T-cell (primary cell): ENCODE measurements around the gene C22orf39. TPM values are rescaled to one million over a fixed set of nuclear protein-coding genes. Genes with fewer than 3 reads are reported as not detected.

Experiments
- ATAC-seq, 4 experiments: fragments of 200-7000 bp in 3 of 4; fragments of 150-1000 bp in 1 of 4; cut with Tn5 transposase; replicated peaks in 1 of 4; 1 replicate in 3 of 4; 2 replicates in 1 of 4; pipeline ENCODE4 v1.10.0; 2021; ENCODE audit warnings: moderate library complexity in 3 of 4, mild to moderate bottlenecking in 2 of 4, moderate number of reproducible peaks in 1 of 4
- CTCF ChIA-PET, 2 donors: fragments of 300-600 bp; sonication (Branson Sonifier 250); formaldehyde crosslinking; loops; one replicate each; lab custom pipeline; 2022; ENCODE audit warnings: antibody characterized with exemption in 2 of 2; lab: Charles Lee
- POLR2A ChIA-PET, 2 donors: fragments of 300-600 bp; sonication (Branson Sonifier 250); formaldehyde crosslinking; loops; one replicate each; lab custom pipeline; 2022; ENCODE audit warnings: antibody characterized with exemption in 2 of 2; lab: Charles Lee
- DNase-seq, 35 experiments: peaks; one replicate each; pipeline versions ENCODE4 v3.0.0 to v3.0.0-alpha.2; 2013 to 2023
- H3K27ac ChIP-seq: one replicate; pipeline ENCODE4 v1.5.1; 2013; ENCODE audit warnings: low read length
- H3K27me3 ChIP-seq, 2 experiments: replicated peaks in 1 of 2; 1 replicate in 1 of 2; 2 replicates in 1 of 2; pipeline versions ENCODE4 v1.6.1 to v1.7.0; 2013; ENCODE audit warnings: low read length in 1 of 2, mixed read lengths in 1 of 2; ENCODE audit not compliant: control insufficient read depth in 2 of 2, insufficient read depth in 2 of 2; ENCODE audit errors: extremely low read depth in 1 of 2
- H3K36me3 ChIP-seq, 2 donors: 1 replicate in 1 of 2; 2 replicates in 1 of 2; pipeline versions ENCODE4 v1.6.1 to v1.7.0; 2013; ENCODE audit warnings: low read length in 1 of 2; ENCODE audit not compliant: control insufficient read depth in 2 of 2, insufficient read depth in 1 of 2; ENCODE audit errors: extremely low read depth in 1 of 2
- H3K4me1 ChIP-seq, 2 experiments: 1 replicate in 1 of 2; 2 replicates in 1 of 2; pipeline versions ENCODE4 v1.6.1 to v1.7.0; 2013; ENCODE audit warnings: low read length in 2 of 2, mixed read lengths in 1 of 2; ENCODE audit not compliant: insufficient read depth in 2 of 2, control insufficient read depth in 1 of 2; ENCODE audit errors: extremely low read depth in 1 of 2
- H3K4me3 ChIP-seq, 2 donors: 1 replicate in 1 of 2; 2 replicates in 1 of 2; pipeline versions ENCODE4 v1.5.1 to v1.7.0; 2013; ENCODE audit warnings: mild to moderate bottlenecking in 2 of 2, low read length in 1 of 2, moderate library complexity in 1 of 2; ENCODE audit not compliant: control insufficient read depth in 1 of 2; ENCODE audit errors: extremely low read depth in 1 of 2
- H3K9me3 ChIP-seq: 2 replicates; pipeline ENCODE4 v1.7.0; 2013
- H3K27ac Mint-ChIP-seq, 2 donors: one replicate each; pipeline ENCODE4 v1.8.0; 2020 to 2021; ENCODE audit warnings: mild to moderate bottlenecking in 2 of 2, mixed read lengths in 2 of 2
- H3K27me3 Mint-ChIP-seq, 2 donors: one replicate each; pipeline ENCODE4 v1.8.0; 2021 to 2022; ENCODE audit warnings: mixed read lengths in 2 of 2
- H3K36me3 Mint-ChIP-seq: one replicate; pipeline ENCODE4 v1.8.0; 2021; ENCODE audit warnings: mixed read lengths
- H3K4me1 Mint-ChIP-seq, 3 donors: one replicate each; pipeline ENCODE4 v1.8.0; 2020 to 2022; ENCODE audit warnings: mixed read lengths in 3 of 3, mild to moderate bottlenecking in 1 of 3
- H3K4me3 Mint-ChIP-seq, 3 donors: one replicate each; pipeline ENCODE4 v1.8.0; 2020 to 2022; ENCODE audit warnings: mild to moderate bottlenecking in 3 of 3, mixed read lengths in 3 of 3, moderate library complexity in 3 of 3
- H3K9me3 Mint-ChIP-seq, 3 donors: one replicate each; pipeline ENCODE4 v1.8.0; 2020 to 2022; ENCODE audit warnings: mixed read lengths in 3 of 3
- WGBS: methylation state at CpG from one replicate; pipeline ENCODE4 v1.1.5; 2013; ENCODE audit warnings: missing lambda C conversion rate; ENCODE audit not compliant: insufficient coverage; 5-methylcytosine and 5-hydroxymethylcytosine counted together
- total RNA-seq, 35 experiments: library from RNA in 6 of 35; stranded (reverse) in 6 of 35; fragments of 120-200 nt in 1 of 35; gene quantifications; one replicate each; pipeline versions ENCODE4 v1.2.1 to v1.2.4 and lab custom pipeline; 2013 to 2026

C22orf39 gene
- total RNA-seq, 5 donors from 2014 or later (not counting 1 experiment from before 2014, with no cell fraction given), result 34.5 to 41.3 (median 40.9) TPM

GRCh38 chr22:19472233-19472632, 24.7 kb upstream of the C22orf39 start:
- H3K27me3 ChIP-seq, result no peaks in the 10 kb centered on the region
- no peaks in the 10 kb centered on the region for H3K9me3 Mint-ChIP-seq
- DNase-seq, result no peak
- no peak overlapping the region for H3K4me3 Mint-ChIP-seq
- H3K9me3 ChIP-seq, result no peaks in the 10 kb centered on the region
- no peak for ATAC-seq
- no peak overlapping the region for H3K27ac Mint-ChIP-seq
- POLR2A ChIA-PET, result interaction anchor here in 1 of 2 donors (0.5 to 0.6 kb wide), 2 partner anchors 64 to 359 kb away, joined by 3 read pairs; no protein-coding TSS in a partner anchor
- 98% methylated on average over 7 of the region's 8 CpGs for WGBS
- CTCF ChIA-PET, result interaction anchor here in 1 of 2 donors (1.2 kb wide), 1 partner anchor 158 kb away, joined by 3 read pairs; no protein-coding TSS in a partner anchor
- H3K27ac ChIP-seq, result no peak overlapping the region
- H3K36me3 ChIP-seq, result peaks cover 45 to 83% of the 10 kb centered on the region in 2 donors
- H3K4me1 Mint-ChIP-seq, result peaks cover 18 to 34% (median 22%) of the 10 kb centered on the region in 3 donors
- no peak overlapping the region for H3K4me3 ChIP-seq
- peaks cover 60% of the 10 kb centered on the region for H3K36me3 Mint-ChIP-seq
- peaks cover under 1 to 3% of the 10 kb centered on the region in 2 experiments for H3K4me1 ChIP-seq
- no peaks in the 10 kb centered on the region for H3K27me3 Mint-ChIP-seq

DNA sequence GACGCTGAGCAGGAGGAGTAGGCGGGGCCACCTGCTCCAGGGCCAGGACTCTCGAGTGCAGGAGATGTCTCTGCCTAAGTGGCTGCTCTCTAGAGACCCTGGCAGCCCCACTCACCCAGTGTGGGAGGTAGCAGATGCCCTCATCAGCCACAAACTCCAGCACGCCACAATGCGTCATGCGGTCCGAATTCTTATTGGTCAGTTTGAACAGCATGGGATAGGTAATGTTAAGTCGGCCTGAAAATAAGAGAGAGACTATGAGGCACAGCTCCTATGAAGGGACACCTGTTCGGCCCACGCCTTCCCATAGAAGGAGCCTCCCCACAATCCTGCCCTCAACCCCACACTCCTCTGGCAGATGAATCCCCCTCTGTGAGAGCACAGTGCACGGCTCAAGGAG, 24.1 kb upstream of the C22orf39 start:
- peaks cover 0 to 3% of the 10 kb centered on the region in 2 experiments for H3K4me1 ChIP-seq
- no peak for ATAC-seq
- no peaks in the 10 kb centered on the region for H3K9me3 ChIP-seq
- H3K36me3 ChIP-seq, result peaks cover 45 to 89% of the 10 kb centered on the region in 2 donors
- no peak overlapping the region for H3K27ac ChIP-seq
- Mint-ChIP-seq H3K36me3 (peaks cover 61% of the 10 kb centered on the region), H3K27ac (no peak overlapping the region), H3K4me3 (no peak overlapping the region), H3K27me3 (no peaks in the 10 kb centered on the region), H3K9me3 (no peaks in the 10 kb centered on the region), H3K4me1 (peaks cover 15 to 31% (median 18%) of the 10 kb centered on the region in 3 donors)
- ChIA-PET POLR2A (interaction anchor here in 1 of 2 donors (0.6 kb wide), 1 partner anchor 359 kb away, joined by 3 read pairs; no protein-coding TSS in a partner anchor), CTCF (no interaction called here)
- H3K4me3 ChIP-seq, result no peak overlapping the region
- DNase-seq, result no peak
- H3K27me3 ChIP-seq, result no peaks in the 10 kb centered on the region
- 95% methylated on average over 5 of the region's 11 CpGs for WGBS

GRCh38 chr22:19470010-19470409, 22.5 kb upstream of the C22orf39 start:
- Mint-ChIP-seq H3K4me1 (peaks cover 3 to 18% (median 5%) of the 10 kb centered on the region in 3 donors), H3K27ac (no peak overlapping the region), H3K4me3 (no peak overlapping the region), H3K36me3 (peaks cover 65% of the 10 kb centered on the region), H3K9me3 (no peaks in the 10 kb centered on the region), H3K27me3 (no peaks in the 10 kb centered on the region)
- Histone ChIP-seq H3K27me3 (no peaks in the 10 kb centered on the region), H3K27ac (no peak overlapping the region), H3K36me3 (peaks cover 38 to 95% of the 10 kb centered on the region in 2 donors), H3K4me3 (no peak overlapping the region), H3K4me1 (peaks cover 0 to 3% of the 10 kb centered on the region in 2 experiments), H3K9me3 (no peaks in the 10 kb centered on the region)
- ChIA-PET CTCF (no interaction called here), POLR2A (no interaction called here)
- DNase-seq (no peak), ATAC-seq (no peak)
- 100% methylated on average over 2 of the region's 2 CpGs for WGBS

DNA sequence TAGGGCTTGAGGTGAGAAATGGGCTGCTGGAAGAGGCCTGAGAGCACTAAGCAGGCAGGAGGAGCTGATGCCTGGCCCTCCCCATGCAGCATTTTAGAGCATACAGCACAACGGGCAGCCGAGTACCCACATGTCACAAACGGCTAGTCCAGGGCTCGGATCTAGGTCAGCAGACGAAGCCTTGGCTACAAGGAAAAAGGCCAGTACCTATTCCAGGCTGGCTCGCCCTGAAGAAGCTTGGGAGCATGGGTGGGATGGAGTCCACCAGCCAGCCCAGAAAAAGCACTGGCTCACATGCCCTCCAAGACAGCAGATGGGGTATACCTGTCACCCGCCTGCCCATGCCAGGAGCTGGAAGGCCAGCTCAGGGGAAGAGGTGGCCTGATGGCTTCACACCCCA, 21.9 kb upstream of the C22orf39 start:
- no peak overlapping the region for H3K27ac Mint-ChIP-seq
- ATAC-seq, result no peak
- DNase-seq, result no peak
- peaks cover 3 to 18% (median 7%) of the 10 kb centered on the region in 3 donors for H3K4me1 Mint-ChIP-seq
- no peaks in the 10 kb centered on the region for H3K9me3 Mint-ChIP-seq
- 96% methylated on average over 7 of the region's 7 CpGs for WGBS
- H3K36me3 Mint-ChIP-seq, result peaks cover 70% of the 10 kb centered on the region
- ChIA-PET POLR2A (no interaction called here), CTCF (no interaction called here)
- H3K36me3 ChIP-seq, result peaks cover 33 to 96% of the 10 kb centered on the region in 2 donors
- H3K9me3 ChIP-seq, result no peaks in the 10 kb centered on the region
- no peak overlapping the region for H3K27ac ChIP-seq
- no peaks in the 10 kb centered on the region for H3K4me1 ChIP-seq
- no peak overlapping the region for H3K4me3 Mint-ChIP-seq
- no peaks in the 10 kb centered on the region for H3K27me3 ChIP-seq
- no peak overlapping the region for H3K4me3 ChIP-seq
- no peaks in the 10 kb centered on the region for H3K27me3 Mint-ChIP-seq

DNA sequence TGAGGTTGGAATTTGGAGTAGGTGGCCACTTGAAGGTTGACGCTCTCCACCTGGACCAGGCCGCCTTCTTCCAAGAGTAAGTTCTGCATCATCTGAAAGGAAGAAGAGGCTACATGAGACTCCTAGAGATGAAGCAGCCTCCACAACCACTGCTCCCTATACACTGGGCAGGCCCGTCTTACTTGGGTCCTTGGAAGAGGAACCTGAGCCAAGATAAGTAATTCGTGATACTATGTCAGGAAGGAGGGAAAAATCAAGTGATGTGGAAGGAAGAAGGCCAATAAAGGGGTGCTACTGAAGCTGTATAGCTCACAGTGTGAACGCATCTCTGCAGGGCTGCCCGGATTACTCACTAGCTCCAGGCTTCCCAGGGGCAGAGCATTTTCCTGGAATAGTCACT, 20.4 kb upstream of the C22orf39 start:
- no peaks in the 10 kb centered on the region for H3K9me3 Mint-ChIP-seq
- H3K4me3 ChIP-seq, result no peak overlapping the region
- ATAC-seq, result no peak
- H3K27me3 Mint-ChIP-seq, result no peaks in the 10 kb centered on the region
- no peak overlapping the region for H3K27ac Mint-ChIP-seq
- no peak for DNase-seq
- CTCF ChIA-PET, result no interaction called here
- H3K36me3 Mint-ChIP-seq, result peaks cover 65% of the 10 kb centered on the region
- no peak overlapping the region for H3K4me3 Mint-ChIP-seq
- H3K36me3 ChIP-seq, result peaks cover 31 to 95% of the 10 kb centered on the region in 2 donors
- H3K27me3 ChIP-seq, result no peaks in the 10 kb centered on the region
- peaks cover 3 to 8% (median 7%) of the 10 kb centered on the region in 3 donors for H3K4me1 Mint-ChIP-seq
- POLR2A ChIA-PET, result no interaction called here
- no peaks in the 10 kb centered on the region for H3K4me1 ChIP-seq
- no peaks in the 10 kb centered on the region for H3K9me3 ChIP-seq
- 92% methylated on average over 2 of the region's 6 CpGs for WGBS
- no peak overlapping the region for H3K27ac ChIP-seq

DNA sequence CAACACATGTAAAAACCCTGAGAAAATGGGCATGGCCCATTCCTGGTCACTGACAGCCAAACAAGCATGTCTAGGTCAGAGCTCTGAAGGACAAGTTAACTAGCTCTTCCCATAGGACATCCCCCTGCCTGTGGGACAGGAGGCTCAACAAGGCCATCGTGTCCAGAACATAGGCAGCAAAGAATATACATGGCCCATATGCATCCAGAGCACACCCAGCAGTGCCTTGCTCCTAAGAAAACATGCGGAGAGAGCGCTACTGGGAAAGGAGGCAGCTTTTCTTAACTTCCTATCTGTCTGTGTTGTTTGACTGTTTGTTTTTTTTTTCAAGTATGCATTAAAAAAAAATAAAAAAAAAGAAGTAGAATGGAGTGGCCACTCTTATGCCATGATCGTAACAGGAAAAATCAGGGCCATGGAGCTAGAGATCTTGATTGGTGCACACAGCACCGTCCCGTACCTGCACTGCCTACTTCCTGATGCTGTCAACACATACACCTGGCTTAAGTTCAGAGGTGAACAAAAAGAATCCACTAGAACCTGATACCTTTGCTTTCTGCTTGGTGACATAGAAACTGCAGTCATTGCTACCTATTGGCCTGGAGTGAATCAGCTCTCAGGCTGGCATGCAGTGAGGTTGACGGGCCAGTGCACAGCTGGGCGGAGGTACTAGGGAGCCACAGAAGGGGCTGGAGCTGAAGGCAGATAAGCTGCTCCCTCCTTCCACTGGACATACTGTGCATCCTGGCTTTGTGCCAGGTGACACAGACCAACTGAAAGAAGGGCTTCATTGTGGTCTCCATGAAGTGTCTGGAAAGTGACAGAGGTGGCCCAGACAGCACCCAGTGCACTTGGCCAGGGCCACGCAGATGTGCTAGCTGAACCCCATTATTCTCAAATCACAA, 19.6 kb upstream of the C22orf39 start:
- no peak for DNase-seq
- Histone ChIP-seq H3K4me3 (no peak overlapping the region), H3K36me3 (peaks cover 27 to 89% of the 10 kb centered on the region in 2 donors), H3K4me1 (no peaks in the 10 kb centered on the region), H3K27ac (no peak overlapping the region), H3K9me3 (no peaks in the 10 kb centered on the region), H3K27me3 (no peaks in the 10 kb centered on the region)
- H3K9me3 Mint-ChIP-seq, result no peaks in the 10 kb centered on the region
- H3K4me3 Mint-ChIP-seq, result no peak overlapping the region
- WGBS, result 98% methylated on average over 4 of the region's 9 CpGs
- POLR2A ChIA-PET, result interaction anchor here in 1 of 2 donors (0.6 kb wide), 1 partner anchor 592 kb away, joined by 5 read pairs; no protein-coding TSS in a partner anchor
- CTCF ChIA-PET, result interaction anchor here in 1 of 2 donors (0.6 kb wide), 1 partner anchor 10 kb away, joined by 3 read pairs; no protein-coding TSS in a partner anchor
- H3K27ac Mint-ChIP-seq, result no peak overlapping the region
- H3K4me1 Mint-ChIP-seq, result peaks cover 3 to 8% (median 6%) of the 10 kb centered on the region in 3 donors
- peaks cover 64% of the 10 kb centered on the region for H3K36me3 Mint-ChIP-seq
- no peaks in the 10 kb centered on the region for H3K27me3 Mint-ChIP-seq
- no peak for ATAC-seq
